Measurements from ENCODE around the gene TMEM272.

Gene TMEM272

GRCh38 chr13:51797664-51798488 lies 47.1 kb downstream of the TMEM272 start:
- no peak overlapping the region for H3K4me3 ChIP-seq (ENCODE audit: low read depth, low read length)
- DNase-seq (ENCODE audit: low read depth), result peak; percentile 84
- TF ChIP-seq, protein P1, sequence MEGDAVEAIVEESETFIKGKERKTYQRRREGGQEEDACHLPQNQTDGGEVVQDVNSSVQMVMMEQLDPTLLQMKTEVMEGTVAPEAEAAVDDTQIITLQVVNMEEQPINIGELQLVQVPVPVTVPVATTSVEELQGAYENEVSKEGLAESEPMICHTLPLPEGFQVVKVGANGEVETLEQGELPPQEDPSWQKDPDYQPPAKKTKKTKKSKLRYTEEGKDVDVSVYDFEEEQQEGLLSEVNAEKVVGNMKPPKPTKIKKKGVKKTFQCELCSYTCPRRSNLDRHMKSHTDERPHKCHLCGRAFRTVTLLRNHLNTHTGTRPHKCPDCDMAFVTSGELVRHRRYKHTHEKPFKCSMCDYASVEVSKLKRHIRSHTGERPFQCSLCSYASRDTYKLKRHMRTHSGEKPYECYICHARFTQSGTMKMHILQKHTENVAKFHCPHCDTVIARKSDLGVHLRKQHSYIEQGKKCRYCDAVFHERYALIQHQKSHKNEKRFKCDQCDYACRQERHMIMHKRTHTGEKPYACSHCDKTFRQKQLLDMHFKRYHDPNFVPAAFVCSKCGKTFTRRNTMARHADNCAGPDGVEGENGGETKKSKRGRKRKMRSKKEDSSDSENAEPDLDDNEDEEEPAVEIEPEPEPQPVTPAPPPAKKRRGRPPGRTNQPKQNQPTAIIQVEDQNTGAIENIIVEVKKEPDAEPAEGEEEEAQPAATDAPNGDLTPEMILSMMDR (IDR thresholded peaks at IDR 0.05; ENCODE audit: insufficient read depth, low read depth, low read length, missing control alignments), result peak; percentile 53

DNA sequence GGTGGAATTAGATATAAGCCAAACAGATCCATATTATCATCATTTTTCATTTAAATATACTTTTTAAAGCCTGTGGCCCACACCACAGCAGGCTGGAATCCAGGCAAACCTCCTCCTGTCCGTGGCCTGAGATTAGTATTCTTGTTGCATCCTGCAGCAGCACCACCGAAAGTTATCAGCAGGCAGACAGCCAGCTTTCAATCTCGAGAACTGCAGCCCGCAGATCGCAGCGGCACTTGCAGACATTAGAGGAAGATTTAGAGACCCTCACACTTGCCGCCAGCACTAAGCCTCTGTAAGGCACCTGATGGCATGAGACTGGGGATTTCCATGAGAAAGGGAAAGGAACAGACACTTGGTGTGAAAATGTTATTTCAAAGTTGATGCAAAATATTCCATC lies 48.4 kb downstream of the TMEM272 start:
- no peak overlapping the region for H3K4me3 ChIP-seq (ENCODE audit: low read depth, low read length)
- DNase-seq (ENCODE audit: low read depth), result no peak
- TF ChIP-seq, protein P1 (IDR thresholded peaks at IDR 0.05; ENCODE audit: insufficient read depth, low read depth, low read length, missing control alignments), result no peak

GRCh38 chr13:51795419-51795818 lies 49.6 kb downstream of the TMEM272 start:
- no peak overlapping the region for H3K4me3 ChIP-seq (ENCODE audit: low read depth, low read length)
- DNase-seq (ENCODE audit: low read depth), result no peak
- TF ChIP-seq, protein P1 (IDR thresholded peaks at IDR 0.05; ENCODE audit: insufficient read depth, low read depth, low read length, missing control alignments), result no peak

DNA sequence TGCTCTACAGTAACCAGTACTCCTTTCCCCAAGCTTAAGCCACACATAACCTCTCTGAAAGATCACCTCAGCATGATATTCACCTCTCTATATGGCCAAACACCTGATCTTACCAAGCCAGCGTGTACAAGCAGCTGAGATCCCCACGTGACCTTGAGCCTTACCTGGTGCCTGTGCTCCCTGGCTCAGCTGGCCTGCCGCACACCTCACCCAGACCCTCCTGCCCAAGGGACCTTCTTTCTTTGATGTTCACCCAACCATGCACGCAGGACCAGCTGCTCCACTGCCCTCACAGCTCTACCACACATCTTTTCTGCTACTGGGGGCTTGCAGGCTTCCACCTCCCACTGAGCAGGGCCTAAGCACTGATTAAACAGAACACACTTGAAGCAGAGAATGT lies 50.0 kb downstream of the TMEM272 start:
- TF ChIP-seq, protein P1 (IDR thresholded peaks at IDR 0.05; ENCODE audit: insufficient read depth, low read depth, low read length, missing control alignments), result no peak
- no peak overlapping the region for H3K4me3 ChIP-seq (ENCODE audit: low read depth, low read length)
- no peak for DNase-seq (ENCODE audit: low read depth)

GRCh38 chr13:51793570-51794271 lies 51.3 kb downstream of the TMEM272 start:
- H3K4me3 ChIP-seq (ENCODE audit: low read depth, low read length), result no peak overlapping the region
- TF ChIP-seq, protein P1 (IDR thresholded peaks at IDR 0.05; ENCODE audit: insufficient read depth, low read depth, low read length, missing control alignments), result no peak
- DNase-seq (ENCODE audit: low read depth), result peak; percentile 76

GRCh38 chr13:51786425-51787265 lies 58.3 kb downstream of the TMEM272 start:
- no peak for DNase-seq (ENCODE audit: low read depth)
- H3K4me3 ChIP-seq (ENCODE audit: low read depth, low read length), result no peak overlapping the region
- TF ChIP-seq, protein P1 (IDR thresholded peaks at IDR 0.05; ENCODE audit: insufficient read depth, low read depth, low read length, missing control alignments), result no peak

Measured in GM12865 (cell line).